ENCODE measurements around the gene HSBP1L1.

The HSBP1L1 gene

DNA sequence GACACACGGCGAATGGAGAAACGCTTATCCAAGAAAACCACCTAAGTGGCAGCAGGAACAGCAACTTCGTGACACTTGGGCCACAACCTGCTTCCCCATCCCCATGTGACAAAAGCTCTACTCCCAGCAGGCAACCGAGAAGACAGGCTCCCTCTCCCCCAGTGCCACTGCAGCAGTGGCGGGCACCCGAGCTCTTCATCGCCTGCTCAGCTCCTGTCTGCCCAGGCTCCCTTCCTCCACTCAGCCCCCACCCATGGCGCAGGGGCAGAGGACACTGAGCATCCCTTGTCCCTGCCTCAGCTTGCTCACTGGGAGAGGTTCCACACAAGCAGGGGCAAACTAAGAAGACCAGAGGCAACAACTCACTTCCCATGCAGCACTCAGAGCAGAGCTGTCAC lies 35.9 kb upstream of the HSBP1L1 start:
- H3K27ac ChIP-seq = no peak overlapping the region
- no peak for DNase-seq (ENCODE audit: low read depth, low spot score)

DNA sequence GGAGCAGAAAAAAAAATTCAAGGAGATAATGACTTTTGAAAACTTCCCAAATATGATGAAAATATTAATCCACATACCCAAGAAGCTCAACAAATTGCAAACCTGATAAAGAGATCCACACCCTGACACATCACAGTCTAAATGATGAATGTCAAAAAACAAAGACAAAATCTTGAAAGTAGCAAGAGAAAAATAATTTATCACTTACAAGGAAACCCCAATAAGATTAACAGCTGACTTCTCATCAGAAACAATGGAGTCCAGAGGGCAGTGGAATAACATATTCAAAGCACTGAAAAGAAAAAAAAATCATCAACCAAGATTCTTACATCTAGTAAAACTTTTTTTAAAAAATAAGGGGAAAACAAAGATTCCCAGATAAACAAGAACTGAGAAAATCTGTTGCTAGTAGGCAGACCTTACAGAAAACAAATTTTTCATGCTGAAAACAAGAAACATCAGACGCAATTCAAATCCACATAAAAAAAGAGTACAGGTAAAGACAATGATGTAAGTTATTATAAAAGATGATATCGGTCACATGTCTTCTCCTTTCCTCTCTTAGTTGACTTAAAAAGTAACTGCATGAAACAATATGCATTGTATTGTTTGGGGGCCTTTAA lies 34.3 kb upstream of the HSBP1L1 start:
- no peak overlapping the region for H3K27ac ChIP-seq
- no peak for DNase-seq (ENCODE audit: low read depth, low spot score)

GRCh38 chr18:79931475-79931874 lies 33.0 kb upstream of the HSBP1L1 start:
- H3K27ac ChIP-seq = no peak overlapping the region
- no peak for DNase-seq (ENCODE audit: low read depth, low spot score)

DNA sequence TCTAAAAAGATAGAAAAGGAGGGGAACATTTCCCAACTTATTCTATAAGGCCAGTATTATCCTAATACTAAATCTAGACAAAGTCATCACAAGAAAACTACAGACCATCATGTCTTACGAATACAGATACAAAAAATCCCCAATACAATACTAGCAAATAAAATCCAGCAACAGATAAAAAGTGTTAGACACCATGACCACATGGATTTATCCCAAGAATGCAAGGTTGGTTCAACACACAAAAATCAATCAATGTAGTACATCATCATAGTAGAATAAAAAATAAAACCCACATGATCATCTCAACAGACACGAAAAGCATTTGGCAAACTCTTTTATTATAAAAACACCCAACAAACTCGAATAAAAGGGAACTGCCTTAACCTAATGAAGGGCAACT lies 31.5 kb upstream of the HSBP1L1 start:
- no peak overlapping the region for H3K27ac ChIP-seq
- DNase-seq (ENCODE audit: low read depth, low spot score) = no peak

- no peak overlapping the region for H3K27ac ChIP-seq
- DNase-seq (ENCODE audit: low read depth, low spot score) = no peak
Observed at GRCh38 chr18:79933765-79934164, 30.7 kb upstream of the HSBP1L1 start.

DNA sequence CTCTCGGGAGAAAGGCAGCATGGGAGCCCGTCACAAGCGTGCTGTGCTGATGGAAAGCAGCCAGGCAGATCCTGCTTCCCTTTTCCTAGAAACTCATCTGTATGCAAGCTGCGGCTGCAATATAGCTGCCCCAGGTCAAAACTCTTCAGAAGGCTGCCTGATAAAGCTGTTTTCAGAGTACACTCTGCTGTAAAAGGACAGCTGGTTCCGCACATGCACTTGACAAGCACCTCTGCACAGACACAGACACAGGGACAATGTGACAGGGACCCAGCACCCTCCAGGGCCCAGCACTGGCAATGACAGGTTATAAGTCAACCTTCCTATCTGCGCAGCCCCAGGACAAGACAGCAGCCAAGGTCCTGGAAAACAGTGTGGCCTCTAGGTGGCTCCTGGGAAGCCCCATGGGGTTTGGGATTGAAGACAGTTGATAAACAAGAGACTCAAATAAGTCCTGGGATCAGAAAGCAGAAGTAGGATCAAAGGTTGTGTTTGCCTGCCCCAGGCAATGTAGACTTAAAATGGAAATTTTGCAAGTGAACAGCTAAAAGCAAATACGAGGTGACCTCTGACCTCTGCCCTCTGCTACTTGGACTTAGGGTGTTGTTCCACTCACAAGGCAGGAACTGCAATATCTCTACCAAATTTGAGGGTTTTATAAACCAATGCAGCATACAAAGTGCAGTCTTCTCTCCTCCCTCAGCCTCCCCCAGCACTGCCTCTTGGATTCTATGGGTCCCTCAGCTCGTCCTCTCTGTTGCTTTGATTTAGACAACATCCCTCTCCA lies 29.9 kb upstream of the HSBP1L1 start:
- DNase-seq (ENCODE audit: low read depth, low spot score) = no peak

DNA sequence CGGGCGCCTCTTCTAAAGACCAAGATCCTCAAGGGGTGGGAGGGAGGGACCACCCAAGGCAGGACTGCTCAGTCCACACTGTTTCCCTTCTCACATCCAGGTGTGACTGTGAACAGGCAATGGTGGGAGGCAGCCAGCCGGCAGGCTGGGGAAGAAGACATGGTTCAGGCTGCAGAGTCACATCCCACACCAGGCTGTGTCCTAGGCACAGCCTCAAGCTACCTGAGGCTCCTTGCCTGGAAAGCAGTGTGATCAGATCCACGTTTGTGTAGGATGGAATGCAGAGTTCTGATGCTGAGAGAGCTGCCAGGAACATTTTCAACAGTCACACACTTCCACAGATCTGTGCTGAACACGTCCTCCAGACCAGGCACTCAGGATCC lies 29.4 kb upstream of the HSBP1L1 start:
- DNase-seq (ENCODE audit: low read depth, low spot score) = no peak
- no peak overlapping the region for H3K27ac ChIP-seq

More for the DNA sequence above, 29.9 kb upstream of the HSBP1L1 start:
- no peak overlapping the region for H3K27ac ChIP-seq

DNA sequence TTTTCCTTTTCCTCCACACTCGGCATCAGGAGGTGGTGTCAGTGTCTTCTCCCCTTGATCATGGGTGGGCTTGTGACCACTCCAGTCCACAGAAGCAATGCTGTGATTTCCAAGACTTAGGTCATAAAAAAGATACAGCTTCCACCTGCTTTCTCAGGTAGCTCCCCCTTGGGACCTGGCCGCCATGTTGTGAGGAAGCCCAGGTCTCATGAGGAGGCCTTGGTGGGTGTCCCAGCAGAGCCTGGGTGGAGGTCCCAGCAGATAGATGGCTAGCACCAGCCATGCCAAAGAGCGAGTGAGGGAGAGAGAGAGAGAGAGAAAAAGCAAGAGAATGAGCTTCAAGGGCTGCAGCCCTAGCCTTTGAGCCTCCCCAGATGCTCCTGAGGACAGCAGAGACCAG lies 28.9 kb upstream of the HSBP1L1 start:
- DNase-seq (ENCODE audit: low read depth, low spot score) = no peak
- no peak overlapping the region for H3K27ac ChIP-seq

DNA sequence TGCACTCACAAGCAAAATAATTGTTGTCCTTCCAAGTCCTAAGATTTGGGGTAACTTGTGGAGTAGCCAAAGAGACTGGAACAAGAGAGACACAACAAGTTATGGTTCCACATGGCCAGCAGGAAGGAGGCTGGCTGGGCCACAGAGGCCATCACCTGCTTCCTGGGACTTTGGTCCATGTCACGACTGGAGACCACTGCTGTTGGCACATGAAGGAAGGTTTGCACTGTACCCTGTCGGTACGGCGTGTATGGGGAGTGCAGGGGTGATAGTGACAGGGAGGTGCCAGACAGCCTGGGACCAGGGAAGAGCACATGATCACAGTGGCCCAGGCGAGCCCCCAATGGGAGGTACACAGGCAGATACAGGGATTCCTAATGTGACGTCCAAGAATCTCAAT lies 28.5 kb upstream of the HSBP1L1 start:
- no peak for DNase-seq (ENCODE audit: low read depth, low spot score)
- no peak overlapping the region for H3K27ac ChIP-seq

- no peak for DNase-seq (ENCODE audit: low read depth, low spot score)
- no peak overlapping the region for H3K27ac ChIP-seq
Observed at GRCh38 chr18:79936641-79937040, 27.8 kb upstream of the HSBP1L1 start.

GRCh38 chr18:79937103-79937860 lies 27.2 kb upstream of the HSBP1L1 start:
- H3K27ac ChIP-seq = no peak overlapping the region
- no peak for DNase-seq (ENCODE audit: low read depth, low spot score)

DNA sequence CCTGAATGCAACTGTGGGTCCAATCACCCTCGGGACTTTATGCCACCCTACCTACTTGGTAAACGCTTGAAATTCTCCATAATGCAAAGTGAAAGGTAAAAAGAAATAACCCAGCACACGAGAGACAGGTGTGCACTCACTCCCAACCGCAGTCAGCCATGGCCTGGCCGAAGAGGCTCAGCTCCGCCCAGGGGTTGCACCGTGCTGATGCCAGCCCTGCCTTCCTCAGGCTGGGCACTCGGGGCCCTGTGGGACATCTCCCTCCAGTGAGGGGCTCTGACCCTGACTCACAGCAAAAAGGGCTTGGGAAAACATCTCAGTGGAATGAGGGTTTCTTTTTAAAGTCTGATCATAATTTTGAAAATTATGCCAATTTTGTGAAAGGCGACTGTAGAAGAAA lies 26.2 kb upstream of the HSBP1L1 start:
- no peak overlapping the region for H3K27ac ChIP-seq
- DNase-seq (ENCODE audit: low read depth, low spot score) = no peak

DNA sequence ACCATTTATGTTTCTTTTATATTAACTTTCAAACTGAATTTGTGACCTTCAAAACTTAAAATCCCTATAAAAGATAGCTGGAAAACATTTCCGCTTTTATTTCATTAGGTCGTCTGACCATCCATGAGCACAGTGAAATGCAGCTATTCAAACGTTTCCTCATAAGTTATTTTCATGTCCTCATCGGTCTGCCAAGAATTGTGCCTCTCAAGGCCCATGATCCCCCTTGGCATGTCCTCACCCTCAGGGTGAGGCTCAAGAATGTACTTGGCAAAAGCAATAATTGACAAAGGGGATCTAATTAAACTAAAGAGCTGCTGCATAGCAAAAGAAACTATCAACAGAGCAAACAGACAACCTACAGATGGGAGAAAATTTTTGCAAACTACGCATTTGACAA lies 25.3 kb upstream of the HSBP1L1 start:
- no peak for DNase-seq (ENCODE audit: low read depth, low spot score)
- no peak overlapping the region for H3K27ac ChIP-seq

DNA sequence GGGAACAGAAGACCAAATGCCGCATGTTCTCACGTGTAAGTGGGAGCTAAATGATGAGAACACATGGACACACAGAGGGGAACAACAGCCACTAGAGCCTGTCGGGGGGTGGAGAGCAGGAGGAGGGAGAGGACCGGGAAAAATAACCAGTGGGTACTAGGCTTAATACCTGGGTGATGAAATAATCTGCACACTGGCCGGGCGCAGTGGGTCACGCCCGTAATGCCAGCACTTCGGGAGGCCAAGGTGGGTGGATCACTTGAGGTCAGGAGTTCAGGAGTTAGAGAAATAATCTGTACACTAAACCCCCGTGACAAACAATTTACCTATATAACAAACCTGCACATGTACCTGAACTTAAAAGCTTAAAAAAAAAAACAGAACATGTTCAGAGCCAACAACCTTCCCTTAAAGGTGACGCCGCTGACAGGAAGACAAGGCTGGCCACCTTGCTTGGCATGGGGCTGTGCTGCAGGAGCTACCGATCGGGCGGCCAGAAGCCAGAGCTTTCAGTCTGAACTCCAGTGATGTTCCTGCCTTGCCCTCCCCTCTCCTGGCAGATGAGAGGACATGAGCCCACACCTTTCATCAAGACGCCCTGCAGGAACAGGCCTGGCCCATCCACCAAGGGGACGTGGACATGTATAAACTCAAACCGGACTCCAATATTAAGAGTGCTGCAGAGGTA lies 24.2 kb upstream of the HSBP1L1 start:
- no peak overlapping the region for H3K27ac ChIP-seq

GRCh38 chr18:79940814-79941472 lies 23.5 kb upstream of the HSBP1L1 start:
- H3K27ac ChIP-seq = no peak overlapping the region
- no peak for DNase-seq (ENCODE audit: low read depth, low spot score)

More for the DNA sequence above, 24.2 kb upstream of the HSBP1L1 start:
- no peak for DNase-seq (ENCODE audit: low read depth, low spot score)

DNA sequence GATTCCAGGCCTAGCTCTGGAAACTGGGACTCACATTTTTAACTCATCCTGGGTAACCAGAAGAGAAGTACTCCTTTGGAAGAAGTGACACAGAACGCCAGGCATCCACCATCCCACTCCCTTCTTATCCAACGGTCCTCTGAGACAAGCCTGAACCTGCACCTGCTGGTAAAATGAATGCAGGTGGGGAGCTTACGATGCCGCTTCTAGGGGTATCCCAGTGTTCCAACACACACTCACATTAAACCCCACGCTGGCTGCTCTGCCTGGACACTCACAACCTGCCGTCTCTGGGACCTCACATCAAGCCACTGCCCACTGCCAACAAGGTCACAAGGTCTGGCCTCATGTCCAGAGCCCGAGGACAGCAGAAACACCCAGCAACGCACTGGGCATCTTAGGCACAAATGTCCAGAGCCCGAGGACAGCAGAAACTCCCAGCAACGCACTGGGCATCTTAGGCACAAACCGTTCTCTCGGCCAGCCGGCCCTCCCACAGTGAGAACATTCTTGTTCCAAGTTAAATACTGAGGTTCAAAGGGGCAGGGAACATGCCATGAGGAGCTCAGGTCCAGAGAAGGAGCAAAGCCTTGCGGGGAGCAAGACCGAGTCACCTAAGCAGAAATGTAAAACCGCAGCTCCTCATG lies 22.8 kb upstream of the HSBP1L1 start:
- no peak overlapping the region for H3K27ac ChIP-seq
- no peak for DNase-seq (ENCODE audit: low read depth, low spot score)

DNA sequence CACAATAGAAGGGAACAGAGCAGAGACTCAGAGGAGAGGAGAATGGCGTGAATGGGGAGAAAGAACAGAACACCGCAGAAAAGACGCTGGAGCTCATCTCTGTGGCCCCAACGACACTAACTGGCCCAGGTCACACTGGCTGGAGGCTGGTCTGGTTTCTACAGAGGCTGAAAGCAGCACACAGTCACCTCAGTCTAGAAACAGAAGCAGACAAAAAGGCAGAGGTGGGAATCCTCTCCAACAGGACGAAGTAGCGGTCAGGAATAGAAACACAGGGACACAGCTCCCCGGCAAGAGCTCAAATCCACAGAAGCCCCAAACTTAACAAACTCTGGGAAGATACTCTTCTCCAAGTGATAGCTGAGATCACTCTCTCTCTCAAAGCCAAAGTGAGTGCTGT lies 22.2 kb upstream of the HSBP1L1 start:
- no peak overlapping the region for H3K27ac ChIP-seq
- DNase-seq (ENCODE audit: low read depth, low spot score) = no peak

- no peak for DNase-seq (ENCODE audit: low read depth, low spot score)
- no peak overlapping the region for H3K27ac ChIP-seq
Observed at GRCh38 chr18:79942786-79943607, 21.4 kb upstream of the HSBP1L1 start.

- DNase-seq (ENCODE audit: low read depth, low spot score) = no peak
Observed at GRCh38 chr18:79943608-79944125, 20.8 kb upstream of the HSBP1L1 start.

More at GRCh38 chr18:79943608-79944125, 20.8 kb upstream of the HSBP1L1 start:
- no peak overlapping the region for H3K27ac ChIP-seq

Data from epithelial cell of prostate (primary cell).